ENCODE data around the gene LRP5.

Gene LRP5

DNA sequence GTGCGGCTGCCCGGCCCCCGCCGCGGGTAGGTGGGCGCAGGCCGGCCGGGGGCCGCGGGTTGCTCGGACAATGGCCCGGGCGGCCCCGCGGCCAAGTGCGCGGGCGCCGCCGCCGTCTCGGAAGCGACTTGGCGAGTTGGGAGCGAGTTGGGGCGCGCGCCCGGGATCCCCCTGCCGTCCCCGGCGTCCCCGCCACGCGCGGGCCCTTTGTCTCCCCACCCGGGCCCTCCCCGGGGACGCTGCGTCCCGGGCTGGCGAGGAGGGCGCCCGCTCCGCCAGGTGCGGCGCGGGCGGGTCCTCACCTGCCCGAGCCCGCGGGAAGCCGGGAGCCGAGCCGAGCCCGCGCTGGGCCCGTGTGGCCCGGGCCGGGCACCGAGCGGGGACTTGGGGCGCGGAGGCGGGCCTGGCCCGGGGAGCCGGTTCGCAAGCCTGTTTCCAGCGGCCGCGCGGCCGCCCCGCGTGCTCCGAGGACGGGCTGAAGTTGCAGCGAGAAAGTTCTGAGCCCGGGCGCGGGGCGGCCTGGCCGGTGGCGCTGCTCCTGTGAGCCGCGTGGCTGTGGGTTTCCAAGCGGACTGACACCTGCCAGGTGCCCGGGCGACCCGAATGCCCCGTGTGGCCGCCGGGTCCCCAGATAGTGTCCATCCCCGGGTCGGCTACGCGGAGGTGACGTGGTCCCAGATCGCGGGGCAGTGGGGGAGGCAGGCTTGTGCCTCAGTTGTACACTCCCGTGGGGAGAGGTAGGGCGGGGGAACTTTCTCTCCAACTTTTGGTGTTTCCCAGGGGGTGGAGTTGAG lies 586 bp downstream of the LRP5 start:
- TF ChIP-seq, protein P1, sequence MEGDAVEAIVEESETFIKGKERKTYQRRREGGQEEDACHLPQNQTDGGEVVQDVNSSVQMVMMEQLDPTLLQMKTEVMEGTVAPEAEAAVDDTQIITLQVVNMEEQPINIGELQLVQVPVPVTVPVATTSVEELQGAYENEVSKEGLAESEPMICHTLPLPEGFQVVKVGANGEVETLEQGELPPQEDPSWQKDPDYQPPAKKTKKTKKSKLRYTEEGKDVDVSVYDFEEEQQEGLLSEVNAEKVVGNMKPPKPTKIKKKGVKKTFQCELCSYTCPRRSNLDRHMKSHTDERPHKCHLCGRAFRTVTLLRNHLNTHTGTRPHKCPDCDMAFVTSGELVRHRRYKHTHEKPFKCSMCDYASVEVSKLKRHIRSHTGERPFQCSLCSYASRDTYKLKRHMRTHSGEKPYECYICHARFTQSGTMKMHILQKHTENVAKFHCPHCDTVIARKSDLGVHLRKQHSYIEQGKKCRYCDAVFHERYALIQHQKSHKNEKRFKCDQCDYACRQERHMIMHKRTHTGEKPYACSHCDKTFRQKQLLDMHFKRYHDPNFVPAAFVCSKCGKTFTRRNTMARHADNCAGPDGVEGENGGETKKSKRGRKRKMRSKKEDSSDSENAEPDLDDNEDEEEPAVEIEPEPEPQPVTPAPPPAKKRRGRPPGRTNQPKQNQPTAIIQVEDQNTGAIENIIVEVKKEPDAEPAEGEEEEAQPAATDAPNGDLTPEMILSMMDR (IDR thresholded peaks at IDR 0.05; ENCODE audit: low read depth, low read length): no peak
- peak overlapping the region; percentile 54 for H3K4me3 ChIP-seq (ENCODE audit: low read depth, low read length)

DNA sequence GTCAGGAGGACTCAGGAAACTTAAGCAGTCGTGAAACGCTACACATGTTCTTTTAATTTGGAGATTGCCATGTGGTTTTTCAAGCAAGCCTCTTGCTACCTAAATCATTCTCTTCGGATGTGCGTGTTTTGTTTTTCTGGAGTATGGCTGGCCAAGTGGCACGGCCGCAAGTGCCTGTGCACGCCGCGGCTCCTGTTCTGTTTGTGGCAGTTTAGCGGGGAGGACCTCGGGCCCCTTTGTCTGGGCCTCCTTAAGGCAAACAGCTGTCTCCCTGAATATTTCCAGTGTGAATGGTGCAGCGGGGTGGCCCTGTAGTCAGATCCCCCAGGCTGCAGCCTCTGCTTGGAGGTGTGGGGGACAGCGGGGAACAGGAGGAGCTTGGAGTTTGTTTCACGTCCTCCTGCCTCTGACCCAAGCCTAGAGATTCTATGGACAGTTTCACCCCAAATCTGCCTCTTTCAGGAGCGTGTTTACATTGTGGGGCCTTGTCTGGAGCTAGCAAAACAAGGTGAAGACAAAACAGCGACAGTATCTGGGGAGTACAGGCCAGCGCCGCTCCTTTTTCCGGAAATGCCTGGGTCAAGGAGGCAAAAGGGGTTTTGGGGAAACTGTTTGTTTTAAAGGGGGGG lies 1.3 kb downstream of the LRP5 start:
- H3K4me3 ChIP-seq (ENCODE audit: low read depth, low read length): peak overlapping the region; percentile 54
- TF ChIP-seq, protein P1 (IDR thresholded peaks at IDR 0.05; ENCODE audit: low read depth, low read length): no peak

DNA sequence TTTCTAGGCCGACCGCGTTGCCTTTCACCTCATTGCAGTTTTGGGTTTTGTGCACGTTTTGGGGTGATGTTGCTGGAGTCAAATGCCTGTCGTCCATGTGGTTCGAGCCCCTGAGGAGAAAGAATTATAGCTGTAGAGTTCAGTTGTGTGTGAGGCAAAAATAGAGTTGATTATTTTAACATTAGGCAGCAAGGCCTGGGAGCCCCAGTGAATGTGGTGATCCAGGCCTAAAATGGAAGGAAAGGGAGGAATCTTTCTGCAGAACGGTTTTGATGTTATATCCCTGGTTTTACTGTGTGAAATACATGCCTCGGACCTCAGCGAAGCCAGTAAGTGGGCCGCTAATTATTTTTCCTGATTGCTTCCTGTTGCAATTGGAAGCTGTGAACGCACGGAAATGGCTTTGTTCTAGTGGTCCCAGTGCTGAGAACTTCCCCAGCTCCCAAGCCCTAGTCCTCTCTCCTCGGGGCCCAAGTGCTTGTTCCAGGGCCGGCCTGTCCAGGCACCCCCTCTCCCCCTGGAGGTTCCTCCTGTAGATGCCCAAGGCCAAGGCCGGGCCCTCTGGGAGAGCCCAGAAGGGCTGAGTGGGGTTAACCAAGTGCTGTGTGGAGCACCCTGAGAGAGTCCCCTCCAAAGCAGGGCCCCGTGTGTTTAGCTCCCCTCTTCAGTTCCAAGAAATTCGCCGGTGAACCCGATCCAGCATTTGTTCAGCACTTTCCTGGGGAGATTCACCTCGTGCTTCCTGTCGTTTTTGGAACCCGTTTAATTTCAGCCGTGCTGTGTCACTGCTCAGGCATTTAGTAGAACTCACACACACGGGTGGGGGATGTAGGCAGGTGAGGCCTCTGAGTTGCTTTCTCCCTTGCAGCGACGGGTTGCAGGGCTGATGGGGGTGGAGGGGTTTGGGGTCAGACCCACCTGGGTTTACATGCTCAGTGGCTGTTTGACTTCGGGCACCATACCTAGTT lies 2.1 kb downstream of the LRP5 start:
- peak overlapping the region; percentile 54 for H3K4me3 ChIP-seq (ENCODE audit: low read depth, low read length)
- TF ChIP-seq, protein P1 (IDR thresholded peaks at IDR 0.05; ENCODE audit: low read depth, low read length): no peak

DNA sequence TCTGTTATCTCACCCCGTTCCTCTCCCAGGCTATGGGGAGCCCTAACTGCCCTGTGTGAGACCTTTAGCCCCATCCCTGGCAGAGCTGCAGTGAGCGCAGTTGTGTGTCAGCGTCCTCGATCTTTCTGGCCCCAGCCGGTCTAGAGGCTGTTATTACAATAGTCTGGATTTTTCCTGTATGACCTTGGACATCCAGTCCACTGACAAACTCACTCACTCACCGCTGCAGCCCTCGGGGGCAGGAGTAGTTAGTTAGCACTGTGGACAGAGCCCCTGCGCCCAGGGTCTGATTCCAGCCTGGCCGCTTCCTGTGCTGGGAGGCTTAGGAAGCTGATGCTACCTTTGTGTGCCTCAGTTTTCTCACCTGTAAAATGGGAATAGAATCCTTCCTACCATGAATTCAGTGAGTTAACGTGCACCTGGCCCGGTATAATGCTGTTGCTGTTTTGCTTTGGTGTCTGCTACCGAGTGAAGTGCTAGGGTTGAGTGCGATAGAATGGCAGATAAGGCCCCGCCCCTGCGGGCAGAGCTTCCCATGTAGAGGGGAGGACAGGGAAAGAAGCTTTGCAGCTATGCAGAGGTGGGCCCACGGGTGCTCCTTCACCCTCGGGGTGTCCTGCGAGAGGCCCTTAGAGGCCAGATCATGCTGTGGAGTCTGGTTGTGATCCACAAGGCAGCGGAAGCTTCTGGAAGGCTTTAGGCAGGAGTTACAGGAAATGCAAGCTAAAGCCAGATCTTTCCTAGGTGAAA lies 3.0 kb downstream of the LRP5 start:
- TF ChIP-seq, protein P1 (IDR thresholded peaks at IDR 0.05; ENCODE audit: low read depth, low read length): no peak
- H3K4me3 ChIP-seq (ENCODE audit: low read depth, low read length): no peak overlapping the region

DNA sequence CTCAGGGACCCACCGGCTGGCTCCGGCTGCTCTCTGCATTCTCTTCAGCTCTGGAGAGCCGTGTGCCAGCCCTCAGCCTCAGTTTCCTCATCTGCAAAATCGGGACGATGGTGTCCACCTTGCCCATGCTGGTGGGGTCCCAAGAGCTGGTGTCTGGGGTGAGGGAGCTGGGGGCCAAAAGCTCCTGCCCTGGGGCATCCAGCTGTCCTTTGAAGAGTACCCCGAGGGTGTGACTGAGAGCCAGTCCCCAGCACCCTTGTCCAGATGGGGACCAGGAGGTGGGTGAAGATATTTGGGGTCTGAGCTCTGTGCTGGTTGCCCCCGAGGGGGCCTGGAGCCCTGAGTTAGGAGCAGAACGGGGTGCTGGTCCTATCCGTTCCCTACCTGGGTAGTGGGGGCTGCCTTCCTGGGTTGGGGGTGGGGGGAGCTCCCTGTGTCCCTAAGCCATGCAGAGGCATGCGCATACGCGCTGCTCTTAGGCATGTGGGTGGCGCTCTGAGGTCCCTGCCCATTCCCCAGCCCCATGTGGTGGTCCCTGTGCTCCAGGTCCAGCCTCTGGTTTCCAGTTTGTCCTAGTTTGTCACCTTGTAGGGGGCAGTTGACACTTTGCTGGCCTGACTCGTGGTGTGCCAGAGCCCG lies 4.9 kb downstream of the LRP5 start:
- H3K4me3 ChIP-seq (ENCODE audit: low read depth, low read length): no peak overlapping the region

More for the DNA sequence above, 4.9 kb downstream of the LRP5 start:
- TF ChIP-seq, protein P1 (IDR thresholded peaks at IDR 0.05; ENCODE audit: low read depth, low read length): no peak

All from WI38 (cell line).